HFFc6 (cell line): Measurements from ENCODE around the gene NPFFR1. TPM values are rescaled to one million over a fixed set of nuclear protein-coding genes. Genes with fewer than 3 reads are reported as not detected.

ENCODE experiments used
- DNase-seq: peaks from one replicate; pipeline ENCODE4 v3.0.0-alpha.2; 2018
- H3K27ac Mint-ChIP-seq: 2 replicates; pipeline ENCODE4 v1.8.0; 2020; ENCODE audit warnings: mild to moderate bottlenecking, mixed read lengths
- H3K27me3 Mint-ChIP-seq: 2 replicates; pipeline ENCODE4 v1.8.0; 2021; ENCODE audit warnings: mild to moderate bottlenecking, moderate library complexity, mixed read lengths; ENCODE audit not compliant: insufficient read depth
- H3K36me3 Mint-ChIP-seq: 2 replicates; pipeline ENCODE4 v1.8.0; 2021; ENCODE audit warnings: low read depth, mixed read lengths
- H3K4me1 Mint-ChIP-seq: 2 replicates; pipeline ENCODE4 v1.8.0; 2020; ENCODE audit warnings: low read depth, mixed read lengths
- H3K4me3 Mint-ChIP-seq: 2 replicates; pipeline ENCODE4 v1.8.0; 2020; ENCODE audit warnings: mild to moderate bottlenecking, moderate library complexity, mixed read lengths
- H3K9me3 Mint-ChIP-seq: 2 replicates; pipeline ENCODE4 v1.8.0; 2020; ENCODE audit warnings: mild to moderate bottlenecking, mixed read lengths
- CTCF ChIP-seq: fragments of 200-600 bp; sonication (generic); IDR thresholded peaks from 2 replicates; pipeline ENCODE4 v1.5.0; 2021; ENCODE audit warnings: antibody characterized with exemption, mild to moderate bottlenecking
- total RNA-seq, 6 experiments: library from RNA; stranded (reverse); fragmentation: NEBNext Ultra II Directional; extraction: Animal tissue kit (Norgen Biotek cat#: 25700); gene quantifications; 2 replicates in 1 of 6; 3 replicates in 5 of 6; pipeline ENCODE4 v1.2.3, GENCODE V29; 2021

Gene NPFFR1
- total RNA-seq, 6 experiments from 2014 or later = not detected

- Mint-ChIP-seq H3K27ac (no peak overlapping the region), H3K36me3 (no peaks in the 10 kb centered on the region), H3K27me3 (peaks cover 14% of the 10 kb centered on the region), H3K4me3 (no peak overlapping the region), H3K4me1 (peaks cover 13% of the 10 kb centered on the region), H3K9me3 (no peaks in the 10 kb centered on the region; the same call in 1 of the 2 replicates)
- no peak for TF ChIP-seq CTCF
- DNase-seq = no peak
These were observed 5.9 kb upstream of the NPFFR1 start for GRCh38 chr10:70289739-70290138.

- TF ChIP-seq CTCF = no peak
- peaks cover 5% of the 10 kb centered on the region; the same call in 1 of the 2 replicates for H3K36me3 Mint-ChIP-seq
- H3K27ac Mint-ChIP-seq = no peak overlapping the region
- DNase-seq = no peak
- no peak overlapping the region for H3K4me3 Mint-ChIP-seq
- peaks cover 5% of the 10 kb centered on the region; the same call in 1 of the 2 replicates for H3K9me3 Mint-ChIP-seq
- peaks cover 13% of the 10 kb centered on the region for H3K4me1 Mint-ChIP-seq
- peaks cover 32% of the 10 kb centered on the region for H3K27me3 Mint-ChIP-seq
These were observed 2.8 kb upstream of the NPFFR1 start for GRCh38 chr10:70286616-70287015.

- no peak for DNase-seq
- H3K4me3 Mint-ChIP-seq = no peak overlapping the region
- H3K27me3 Mint-ChIP-seq = peaks cover 41% of the 10 kb centered on the region
- H3K27ac Mint-ChIP-seq = no peak overlapping the region
- no peak for TF ChIP-seq CTCF
- peaks cover 6% of the 10 kb centered on the region for H3K4me1 Mint-ChIP-seq
- peaks cover 5% of the 10 kb centered on the region; the same call in 1 of the 2 replicates for H3K36me3 Mint-ChIP-seq
- H3K9me3 Mint-ChIP-seq = peaks cover 5% of the 10 kb centered on the region; the same call in 1 of the 2 replicates
These were observed 1.6 kb upstream of the NPFFR1 start for GRCh38 chr10:70285476-70285831.

GRCh38 chr10:70284542-70285475 lies 1.0 kb upstream of the NPFFR1 start:
- Mint-ChIP-seq H3K36me3 (peaks cover 5% of the 10 kb centered on the region; the same call in 1 of the 2 replicates), H3K4me1 (no peaks in the 10 kb centered on the region; the same call in 1 of the 2 replicates), H3K27me3 (peaks cover 40% of the 10 kb centered on the region), H3K4me3 (no peak overlapping the region), H3K9me3 (peaks cover 5% of the 10 kb centered on the region; the same call in 1 of the 2 replicates), H3K27ac (no peak overlapping the region)
- no peak for TF ChIP-seq CTCF
- no peak for DNase-seq

- no peak overlapping the region for H3K4me3 Mint-ChIP-seq
- TF ChIP-seq CTCF = no peak
These were observed 746 bp downstream of the NPFFR1 start for GRCh38 chr10:70283071-70283444.

More at GRCh38 chr10:70283071-70283444, 746 bp downstream of the NPFFR1 start:
- Mint-ChIP-seq H3K9me3 (peaks cover 5% of the 10 kb centered on the region; the same call in 1 of the 2 replicates), H3K27ac (no peak overlapping the region), H3K27me3 (peaks cover 40% of the 10 kb centered on the region), H3K36me3 (peaks cover 5% of the 10 kb centered on the region; the same call in 1 of the 2 replicates), H3K4me1 (no peaks in the 10 kb centered on the region)
- DNase-seq = no peak
